ENCODE measurements around the gene OR10AD1.

OR10AD1 gene

GRCh38 chr12:48189331-48190125, 13.6 kb downstream of the OR10AD1 start:
- peak; percentile 37 for DNase-seq

GRCh38 chr12:48187916-48188695, 15.0 kb downstream of the OR10AD1 start:
- no peak for DNase-seq

DNA sequence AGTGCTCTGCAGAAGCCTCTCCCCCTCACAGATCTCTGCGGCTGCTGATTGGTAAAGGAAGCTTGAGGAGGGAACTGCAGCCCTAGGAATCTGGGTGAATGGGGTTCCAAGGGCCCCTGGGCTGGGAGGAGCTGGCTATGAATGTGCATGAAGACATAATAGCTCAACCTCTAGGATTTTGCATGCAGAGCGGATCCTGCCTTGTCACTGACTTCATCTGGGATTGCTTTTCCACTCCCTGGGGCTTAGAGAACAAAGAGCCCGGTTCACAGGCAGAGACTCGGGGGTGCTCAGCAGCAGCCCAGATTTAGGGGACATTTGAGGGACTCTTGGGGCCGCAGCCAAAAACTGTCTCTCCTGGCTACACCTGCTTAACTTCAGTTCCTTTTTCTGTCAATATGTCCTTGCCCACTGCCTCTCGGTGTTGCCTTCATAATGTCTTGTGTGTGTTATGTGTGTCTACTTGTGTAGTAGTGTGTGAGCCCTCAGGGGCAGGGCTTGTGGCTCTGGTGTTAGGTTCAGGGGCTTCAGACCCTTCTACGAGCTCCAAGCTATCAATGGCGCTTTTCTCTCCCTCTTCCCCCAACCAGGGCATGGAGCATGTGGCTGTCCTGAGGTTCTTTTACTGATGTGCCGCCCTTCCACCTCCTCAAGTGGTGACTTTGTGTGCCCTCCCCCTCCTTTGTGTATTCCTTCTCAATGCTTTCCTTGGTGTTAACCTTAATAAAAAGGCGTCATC, 17.7 kb downstream of the OR10AD1 start:
- DNase-seq = no peak

- DNase-seq = no peak
Observed at GRCh38 chr12:48184549-48184922, 18.6 kb downstream of the OR10AD1 start.

GRCh38 chr12:48183876-48184548, 19.1 kb downstream of the OR10AD1 start:
- no peak for DNase-seq

DNA sequence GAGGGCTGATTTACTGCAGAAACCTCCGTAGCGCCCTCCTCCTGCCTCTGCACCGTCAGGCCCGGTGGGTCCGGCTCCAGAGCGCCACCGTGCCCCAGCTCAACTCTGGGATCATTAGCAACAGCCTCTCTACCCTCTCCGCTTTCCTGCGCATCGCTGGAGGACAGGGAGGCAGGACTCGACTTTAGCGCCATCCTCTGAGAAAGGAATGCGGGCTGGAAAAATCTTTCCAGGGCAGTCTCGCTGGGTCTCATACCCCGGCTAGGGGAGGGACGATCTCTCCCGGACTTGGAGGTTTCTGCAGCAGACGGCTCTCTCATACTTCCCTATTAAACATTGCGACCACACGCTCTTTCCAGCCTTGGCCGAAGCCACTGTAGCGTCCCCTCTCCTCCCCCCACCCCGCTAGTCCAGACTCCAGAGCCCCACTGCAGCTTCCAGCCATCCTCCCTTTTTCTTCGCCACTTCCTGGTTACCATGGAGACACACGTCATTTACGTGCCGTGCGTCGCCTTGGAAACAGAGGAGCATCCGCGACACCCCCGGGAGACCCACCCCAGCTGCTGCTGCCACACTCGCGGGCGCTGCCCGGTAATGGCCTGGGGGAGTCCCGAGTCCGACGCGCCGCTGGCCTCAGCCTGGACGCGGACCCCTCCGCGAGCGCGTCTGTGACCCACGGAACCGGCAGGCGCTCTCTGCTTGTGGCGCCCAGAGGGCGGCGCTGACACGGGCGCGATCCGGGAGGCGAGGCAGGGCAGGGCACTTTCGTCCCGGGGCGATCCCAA, 19.8 kb downstream of the OR10AD1 start, which contains the start of gene CCDC184:
Gene CCDC184, plus strand, starts transcription at position 554 of the 785 bp plus-strand sequence. CDS start 479 bp downstream, outside the sequence.
- peak; percentile 8 for DNase-seq

GRCh38 chr12:48182631-48183030, 20.5 kb downstream of the OR10AD1 start:
- no peak for DNase-seq

GRCh38 chr12:48180857-48181495, 22.1 kb downstream of the OR10AD1 start:
- no peak for DNase-seq

DNA sequence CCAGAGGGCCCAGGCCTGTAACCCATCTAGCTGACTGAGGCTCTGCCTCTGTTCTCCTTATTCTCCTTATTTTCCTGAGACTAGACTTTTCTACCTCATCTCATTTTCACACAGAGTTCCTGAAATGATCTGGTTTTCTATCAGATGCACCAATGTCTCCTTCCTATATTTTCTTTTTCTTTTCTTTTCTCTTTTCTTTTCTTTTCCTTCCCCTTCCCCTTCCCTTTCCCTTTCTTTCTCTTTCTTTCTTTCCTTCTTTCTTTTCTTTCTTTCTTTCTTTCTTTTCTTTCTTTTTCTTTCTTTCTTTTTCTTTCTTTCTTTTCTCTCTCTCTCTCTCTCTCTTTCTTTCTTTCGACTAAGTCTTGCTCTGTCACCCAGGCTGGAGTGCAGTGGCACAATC, 22.7 kb downstream of the OR10AD1 start:
- no peak for DNase-seq

DNA sequence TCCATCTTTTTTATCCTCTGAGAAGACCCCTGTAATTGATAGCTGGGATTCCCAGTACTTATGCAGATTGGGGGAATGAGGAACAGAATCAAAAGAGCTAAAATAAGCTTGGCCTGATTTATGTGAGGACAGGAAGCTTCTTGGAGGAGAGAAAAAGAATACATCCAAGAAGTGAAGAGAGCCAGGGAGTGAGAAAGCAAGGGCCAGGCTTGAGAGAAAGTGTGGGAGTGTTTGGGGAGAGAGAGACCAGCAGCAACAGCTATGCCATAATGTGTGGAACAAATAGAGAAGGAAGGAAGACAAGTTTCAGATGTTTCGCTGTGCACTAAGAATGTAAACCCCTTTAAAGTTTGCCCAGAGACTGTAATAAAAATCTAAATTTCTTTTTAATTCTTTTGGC, 23.6 kb downstream of the OR10AD1 start:
- no peak for DNase-seq

GRCh38 chr12:48177982-48178381, 25.1 kb downstream of the OR10AD1 start:
- no peak for DNase-seq

DNA sequence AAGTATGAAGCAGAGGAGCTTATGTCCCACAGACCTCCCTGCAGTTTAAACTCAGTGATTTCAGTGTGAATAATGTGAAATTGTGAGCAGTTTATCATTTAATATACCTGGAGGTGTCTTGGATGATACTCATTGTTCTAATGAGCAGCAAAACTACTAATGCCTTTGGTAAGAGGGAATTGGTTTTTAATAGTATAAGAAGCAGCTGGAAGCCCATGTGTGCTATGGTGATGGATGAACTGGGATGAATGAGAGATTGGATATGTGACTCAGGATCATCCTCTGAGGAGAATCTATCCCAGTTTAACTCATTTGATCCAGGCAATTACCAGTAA, 26.7 kb downstream of the OR10AD1 start:
- no peak for DNase-seq

DNA sequence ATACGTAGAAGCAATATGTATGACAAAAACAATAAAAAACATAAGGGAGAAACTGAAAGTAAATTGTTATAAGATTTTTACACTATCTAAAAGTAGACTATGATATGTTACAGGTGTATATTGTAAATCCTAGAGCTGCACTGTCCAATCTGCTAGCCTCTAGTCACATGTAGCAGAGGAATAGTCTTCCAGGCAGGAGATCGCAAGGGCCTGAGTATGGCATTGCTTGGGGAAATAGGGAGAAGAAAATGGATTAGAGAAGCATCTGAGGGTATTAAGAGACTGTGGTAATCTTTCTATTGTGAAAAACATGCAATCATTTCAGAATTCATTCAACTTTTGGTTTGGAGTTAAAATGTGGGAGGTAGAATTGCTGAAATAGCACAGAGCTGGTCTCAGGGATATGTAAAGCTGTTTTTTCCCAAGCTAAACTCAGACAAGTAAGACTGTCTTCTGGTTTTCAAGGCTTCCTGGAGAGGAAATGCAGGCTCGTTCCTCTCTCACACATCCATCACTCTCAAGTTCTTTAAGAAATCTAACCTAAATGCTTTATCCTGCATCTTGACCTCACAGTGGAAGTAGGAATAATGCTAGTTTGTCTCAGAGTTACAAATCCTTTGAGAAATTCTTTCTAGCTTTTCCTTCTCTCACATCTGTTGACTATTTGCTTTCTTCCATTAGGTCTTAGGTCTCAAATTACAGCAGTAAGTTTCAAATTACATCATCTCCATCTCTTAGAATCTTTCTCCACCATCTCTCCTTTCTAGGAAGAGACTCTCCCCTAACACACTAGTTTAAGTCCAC, 27.3 kb downstream of the OR10AD1 start:
- DNase-seq = no peak

- no peak for DNase-seq
Observed at GRCh38 chr12:48169011-48169410, 34.1 kb downstream of the OR10AD1 start.

DNA sequence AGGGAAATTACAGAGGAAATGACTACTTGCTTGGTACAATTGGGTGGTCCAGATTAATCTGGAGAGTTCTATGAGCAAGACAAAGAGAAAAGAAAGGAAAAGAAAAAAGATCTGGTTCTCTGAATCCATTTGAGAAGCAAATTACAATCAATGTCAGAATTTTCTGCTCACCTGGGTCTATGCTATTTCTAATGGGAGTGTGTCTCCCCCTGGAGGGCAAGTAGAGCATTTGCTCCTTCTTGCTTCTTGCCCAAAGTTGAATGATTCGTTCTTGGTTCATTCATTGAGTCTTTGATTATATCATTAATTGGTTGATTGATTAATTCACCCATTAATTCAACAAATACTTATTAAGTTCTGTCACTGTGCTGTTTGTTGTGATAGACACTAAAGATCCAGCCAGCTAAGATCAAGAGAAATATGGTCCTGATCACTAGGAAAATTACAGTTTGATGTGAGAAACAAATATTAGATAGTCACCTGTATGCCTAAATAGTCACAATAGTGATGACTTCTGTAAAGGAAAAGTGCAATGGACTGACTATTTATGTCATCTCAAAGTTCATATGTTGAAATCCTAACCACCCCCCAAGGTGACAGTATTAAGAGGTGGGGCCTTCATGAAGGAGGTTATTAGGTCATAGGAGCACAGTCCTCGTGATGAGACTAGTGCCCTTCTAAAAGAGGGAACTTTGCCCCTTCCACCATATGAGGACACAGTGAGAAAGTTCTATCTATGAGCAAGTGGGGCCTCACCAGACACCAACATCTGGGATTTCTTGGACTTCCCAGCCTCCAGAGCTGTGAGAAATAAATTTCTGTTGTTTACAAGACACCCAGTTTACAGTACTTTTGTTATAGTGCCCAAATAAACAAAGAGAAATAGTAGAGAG, 37.8 kb downstream of the OR10AD1 start:
- peak; percentile 4 for DNase-seq

DNA sequence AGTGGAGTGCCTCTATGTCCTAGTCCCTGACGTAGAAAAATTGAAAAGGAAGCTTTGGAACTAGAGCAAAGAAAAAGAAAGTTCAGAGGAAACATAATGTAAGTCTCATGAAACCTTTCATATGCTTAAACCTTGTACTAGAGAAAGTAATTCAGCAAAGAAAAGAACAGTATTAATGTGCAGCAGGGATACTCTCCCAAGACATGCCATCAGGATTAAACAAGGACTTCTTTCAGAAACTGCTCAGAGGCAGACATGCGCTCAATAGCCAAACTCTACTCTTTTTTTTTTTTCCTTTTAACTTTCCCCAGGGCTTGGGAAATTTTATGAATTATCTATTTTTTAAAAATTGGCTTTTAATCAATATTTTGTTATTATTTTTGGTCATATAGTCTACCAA, 38.6 kb downstream of the OR10AD1 start:
- DNase-seq = no peak

DNA sequence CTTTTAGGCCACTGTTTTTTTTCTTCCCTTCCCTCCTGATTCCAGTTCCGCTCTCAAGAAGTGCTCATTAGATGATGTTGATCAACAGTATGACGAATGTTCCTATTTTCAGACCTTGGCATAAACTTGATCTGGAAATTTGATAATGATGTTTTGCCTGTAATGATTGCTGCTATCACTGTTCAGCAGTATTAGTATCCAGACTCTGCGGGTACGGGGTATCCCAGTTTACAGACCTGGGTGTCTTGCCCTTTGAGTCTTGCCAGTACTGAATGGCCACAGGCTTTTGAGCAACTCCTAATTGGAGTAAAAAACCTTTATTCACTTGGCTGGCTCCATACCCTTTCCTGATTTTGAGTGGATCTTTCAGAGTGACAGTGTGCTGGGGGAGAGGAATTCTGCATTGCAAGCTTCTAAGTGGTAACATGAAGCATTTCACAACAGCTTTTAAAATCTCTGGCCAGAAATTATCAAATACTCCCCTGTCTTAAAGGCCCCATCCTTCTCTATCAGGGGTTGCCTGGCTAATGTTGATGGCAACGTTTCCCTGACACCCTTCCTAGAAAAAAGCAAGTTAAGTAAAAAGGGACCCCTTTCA, 39.8 kb downstream of the OR10AD1 start:
- DNase-seq = no peak

GRCh38 chr12:48160807-48161206, 42.3 kb downstream of the OR10AD1 start:
- no peak for DNase-seq

DNA sequence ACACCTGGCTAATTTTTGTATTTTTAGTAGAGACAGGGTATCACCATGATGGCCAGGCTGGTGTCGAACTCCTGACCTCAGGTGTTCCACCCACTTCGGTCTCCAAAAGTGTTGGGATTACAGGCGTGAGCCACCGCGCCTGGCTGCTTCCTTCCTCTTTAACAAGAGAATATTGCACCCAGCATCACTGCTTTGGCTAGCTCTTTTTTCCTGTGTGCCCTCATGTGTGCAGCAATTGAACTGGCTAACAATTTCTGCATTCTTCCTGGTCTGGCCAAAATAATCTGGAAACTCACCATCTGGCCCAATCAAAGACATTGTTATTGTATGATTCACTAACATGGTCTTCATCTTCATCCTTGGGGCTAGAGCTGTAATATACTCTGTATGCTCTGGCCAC, 43.0 kb downstream of the OR10AD1 start:
- no peak for DNase-seq
